HG03280 (cell line): ENCODE measurements around the gene ENDOD1.

Source experiments
- ATAC-seq: cut with Tn5 transposase; IDR thresholded peaks from one replicate; pipeline ENCODE4 v1.9.1; 2021; ENCODE audit warnings: mild to moderate bottlenecking, moderate library complexity; ENCODE audit not compliant: unreplicated experiment

The ENDOD1 gene

DNA sequence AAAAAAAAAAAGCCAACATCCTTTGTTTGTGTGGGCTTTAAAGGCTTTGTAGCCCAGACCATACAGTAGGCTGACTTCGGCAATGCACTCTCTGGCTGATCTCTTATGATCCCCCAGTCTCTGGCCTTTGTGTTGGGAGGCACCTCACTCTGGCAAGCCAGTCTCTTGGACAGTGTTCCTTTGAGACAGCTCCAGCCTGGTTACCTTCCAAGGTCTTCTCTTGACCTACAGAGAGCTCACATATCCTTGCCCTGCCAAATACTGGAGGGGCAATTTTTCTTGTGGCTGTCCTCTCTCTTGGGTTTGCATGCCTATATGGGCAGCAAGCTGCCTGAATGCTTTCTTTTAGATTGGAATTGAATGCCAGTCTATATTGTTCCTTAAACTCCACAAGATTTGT lies 71.6 kb downstream of the ENDOD1 start:
- ATAC-seq = no peak

DNA sequence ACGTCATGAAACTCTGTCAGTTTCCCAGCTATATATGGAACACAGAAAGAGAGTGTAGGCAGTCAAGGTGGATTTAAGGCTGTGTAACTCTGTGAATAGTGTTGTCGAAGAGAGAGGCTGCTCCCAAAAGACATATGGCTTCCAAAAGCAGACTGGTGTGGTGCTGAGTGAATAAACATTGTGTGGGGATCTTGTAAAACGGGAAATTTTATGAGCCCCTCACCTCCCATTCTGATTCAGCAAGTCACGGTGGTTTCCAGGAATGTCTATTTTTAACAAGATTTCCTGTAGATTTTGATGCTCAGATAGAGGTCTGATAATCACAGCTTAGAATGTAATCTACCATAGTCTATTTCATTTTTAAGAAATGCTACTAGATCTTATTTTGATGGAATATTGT lies 73.5 kb downstream of the ENDOD1 start:
- no peak for ATAC-seq

DNA sequence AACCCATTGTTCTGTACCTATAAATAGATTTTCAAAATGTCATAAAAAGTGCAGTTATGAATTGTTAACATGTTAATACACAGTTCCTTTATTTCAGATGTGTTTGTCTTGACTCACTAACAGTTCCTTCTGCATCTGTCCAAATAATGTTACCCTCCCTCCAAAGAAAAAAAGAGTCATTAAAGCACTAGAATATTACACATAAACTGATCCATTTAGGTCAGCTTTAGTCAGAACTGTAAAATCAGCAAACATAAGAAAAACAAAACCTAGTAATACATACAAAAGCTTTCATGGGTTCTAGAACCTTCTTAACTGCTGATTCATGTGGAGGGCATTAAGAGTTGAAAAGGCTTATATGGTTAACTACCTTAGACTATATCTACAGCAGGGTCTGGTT lies 76.0 kb downstream of the ENDOD1 start:
- no peak for ATAC-seq

GRCh38 chr11:95166781-95167180 lies 77.1 kb downstream of the ENDOD1 start:
- no peak for ATAC-seq

- no peak for ATAC-seq
These were observed 80.6 kb downstream of the ENDOD1 start for GRCh38 chr11:95170294-95170693.

GRCh38 chr11:95175818-95176380 lies 86.3 kb downstream of the ENDOD1 start:
- no peak for ATAC-seq
